SK-N-SH (cell line): ENCODE data around the gene MAST4. TPM values are rescaled to one million over a fixed set of nuclear protein-coding genes. Genes with fewer than 3 reads are reported as not detected.

Experiments used
- CTCF ChIA-PET: fragments of 300-600, 350-600 bp; formaldehyde crosslinking; extraction: SDS; loops from one replicate; lab custom pipeline; 2021; lab: Yijun Ruan, JAX
- POLR2A ChIA-PET: fragments of 350-600 bp; sonication (Branson Sonifier 250); formaldehyde crosslinking; extraction: SDS; loops from one replicate; lab custom pipeline; 2020; ENCODE audit warnings: antibody characterized with exemption, inconsistent platforms; lab: Yijun Ruan, JAX
- DNase-seq: peaks from one replicate; pipeline ENCODE4 v3.0.0; 2012
- H2AFZ ChIP-seq: fragments of 200-600 bp; sonication (generic); 2 replicates; pipeline ENCODE4 v1.8.1; 2016; ENCODE audit warnings: antibody characterized with exemption, mild to moderate bottlenecking, low read depth
- H3F3A ChIP-seq: fragments of 200-600 bp; sonication (generic); replicated peaks from 2 replicates; pipeline ENCODE3; 2016; ENCODE audit warnings: antibody characterized with exemption, mild to moderate bottlenecking; ENCODE audit not compliant: insufficient read depth
- H3K27ac ChIP-seq, 2 experiments: fragments of 200-500 bp in 1 of 2; fragments of 200-600 bp in 1 of 2; sonication (Bioruptor generic) in 1 of 2; sonication (generic), shearing (Covaris generic) in 1 of 2; 2 replicates each; pipeline versions ENCODE4 v1.5.1 to v1.6.1; 2014 to 2016; ENCODE audit warnings: low read depth in 2 of 2, inconsistent platforms in 1 of 2, low read length in 1 of 2, mild to moderate bottlenecking in 1 of 2, mixed read lengths in 1 of 2
- H3K27me3 ChIP-seq: fragments of 200-600 bp; sonication (generic), shearing (Covaris generic); 2 replicates; pipeline ENCODE4 v1.6.1; 2016; ENCODE audit warnings: mixed run types; ENCODE audit not compliant: insufficient read depth
- H3K36me3 ChIP-seq, 2 experiments: fragments of 200-500 bp in 1 of 2; fragments of 200-600 bp in 1 of 2; sonication (Bioruptor generic) in 1 of 2; sonication (generic) in 1 of 2; replicated peaks in 1 of 2; 2 replicates each; pipeline versions ENCODE3 to v1.5.1; 2014 to 2016; ENCODE audit warnings: low read length in 1 of 2, mild to moderate bottlenecking in 1 of 2; ENCODE audit not compliant: insufficient read depth in 2 of 2, control insufficient read depth in 1 of 2
- H3K4me1 ChIP-seq, 2 experiments: fragments of 200-500 bp in 1 of 2; fragments of 200-600 bp in 1 of 2; sonication (Bioruptor generic) in 1 of 2; sonication (generic), shearing (Covaris generic) in 1 of 2; 2 replicates each; pipeline versions ENCODE4 v1.5.1 to v1.6.1; 2014 to 2016; ENCODE audit warnings: low read depth in 1 of 2, low read length in 1 of 2, mixed run types in 1 of 2; ENCODE audit not compliant: insufficient read depth in 2 of 2, control insufficient read depth in 1 of 2
- H3K4me2 ChIP-seq: fragments of 200-600 bp; sonication (generic), shearing (Covaris generic); 2 replicates; pipeline ENCODE4 v1.6.1; 2017; ENCODE audit warnings: mixed run types
- H3K4me3 ChIP-seq, 2 experiments: fragments of 200-500 bp in 1 of 2; fragments of 200-600 bp in 1 of 2; sonication (Bioruptor generic) in 1 of 2; sonication (generic), shearing (Covaris generic) in 1 of 2; 2 replicates each; pipeline versions ENCODE4 v1.5.1 to v1.8.1; 2014 to 2016; ENCODE audit warnings: low read depth in 2 of 2, inconsistent platforms in 1 of 2, low read length in 1 of 2, mild to moderate bottlenecking in 1 of 2, mixed read lengths in 1 of 2, moderate library complexity in 1 of 2
- H3K79me2 ChIP-seq: fragments of 200-600 bp; sonication (generic); 2 replicates; pipeline ENCODE4 v1.8.1; 2017; ENCODE audit warnings: mild to moderate bottlenecking; ENCODE audit not compliant: insufficient read depth
- H3K9ac ChIP-seq: fragments of 200-600 bp; sonication (generic); 2 replicates; pipeline ENCODE4 v1.6.1; 2017; ENCODE audit warnings: mixed run types
- H3K9me2 ChIP-seq: fragments of 200-600 bp; sonication (generic); 2 replicates; pipeline ENCODE4 v1.6.1; 2017; ENCODE audit warnings: mixed run types
- H3K9me3 ChIP-seq: fragments of 200-600 bp; sonication (generic); 2 replicates; pipeline ENCODE4 v1.6.1; 2017; ENCODE audit warnings: mixed run types, mild to moderate bottlenecking, moderate library complexity
- H4K20me1 ChIP-seq: fragments of 200-600 bp; sonication (generic); 2 replicates; pipeline ENCODE4 v1.6.1; 2017; ENCODE audit warnings: mild to moderate bottlenecking, mixed run types; ENCODE audit not compliant: insufficient read depth
- CTCF ChIP-seq: fragments of 200-600 bp; sonication (generic); IDR thresholded peaks from 2 replicates; pipeline ENCODE4 v1.6.1; 2017; ENCODE audit warnings: antibody characterized with exemption, mild to moderate bottlenecking, moderate library complexity
- ELF1 ChIP-seq: IDR thresholded peaks from 2 replicates; pipeline ENCODE4 v1.4.0; 2012
- EP300 ChIP-seq, 2 experiments: IDR thresholded peaks; 2 replicates each; pipeline versions ENCODE4 v1.4.0 to v1.6.1; 2012; ENCODE audit warnings: borderline replicate concordance in 1 of 2, low read depth in 1 of 2, low read length in 1 of 2
- FOXJ3 ChIP-seq: sonication (generic); formaldehyde crosslinking; IDR thresholded peaks from 2 replicates; pipeline ENCODE4 v1.5.1; 2020; ENCODE audit warnings: mild to moderate bottlenecking, missing genetic modification reagents
- MAX ChIP-seq: IDR thresholded peaks from 2 replicates; pipeline ENCODE4 v1.4.0; 2012; ENCODE audit warnings: low read depth
- MXI1 ChIP-seq: IDR thresholded peaks from 2 replicates; pipeline ENCODE4 v1.6.1; 2012; ENCODE audit warnings: mild to moderate bottlenecking, low read depth, low read length, improper control_type of control experiment
- NRF1 ChIP-seq: IDR thresholded peaks from 2 replicates; pipeline ENCODE4 v1.6.1; 2012; ENCODE audit warnings: low read depth, mild to moderate bottlenecking, low read length
- PBX3 ChIP-seq: IDR thresholded peaks from 2 replicates; pipeline ENCODE4; 2012
- RAD21 ChIP-seq: IDR thresholded peaks from 2 replicates; pipeline ENCODE4 v1.6.1; 2012; ENCODE audit warnings: mild to moderate bottlenecking, low read length
- RCOR1 ChIP-seq: fragments of 150-350 bp; IDR thresholded peaks from 2 replicates; pipeline ENCODE4 v1.6.1; 2017; ENCODE audit warnings: antibody characterized with exemption, low read length
- REST ChIP-seq: IDR thresholded peaks from 2 replicates; pipeline ENCODE4 v1.6.1; 2012; ENCODE audit warnings: mild to moderate bottlenecking, low read depth, low read length, moderate library complexity
- RFX5 ChIP-seq: IDR thresholded peaks from 2 replicates; pipeline ENCODE4 v1.6.1; 2012; ENCODE audit warnings: mild to moderate bottlenecking, improper control_type of control experiment, low read length
- RXRA ChIP-seq: IDR thresholded peaks from 2 replicates; pipeline ENCODE4 v1.4.0; 2012; ENCODE audit warnings: low read depth, mild to moderate bottlenecking, borderline replicate concordance
- SMC3 ChIP-seq: IDR thresholded peaks from 2 replicates; pipeline ENCODE4 v1.6.1; 2012; ENCODE audit warnings: low read depth, low read length, improper control_type of control experiment
- TAF1 ChIP-seq: IDR thresholded peaks from 2 replicates; pipeline ENCODE4 v1.6.1; 2012; ENCODE audit warnings: low read depth, mild to moderate bottlenecking, low read length, moderate library complexity, borderline replicate concordance
- TCF12 ChIP-seq: IDR thresholded peaks from 2 replicates; pipeline ENCODE4 v1.4.0; 2012
- TEAD4 ChIP-seq: IDR thresholded peaks from 2 replicates; pipeline ENCODE4 v1.4.0; 2012; ENCODE audit warnings: mild to moderate bottlenecking, borderline replicate concordance; ENCODE audit not compliant: insufficient read depth
- USF1 ChIP-seq: IDR thresholded peaks from 2 replicates; pipeline ENCODE4 v1.4.0; 2012; ENCODE audit warnings: low read depth, borderline replicate concordance
- YY1 ChIP-seq: IDR thresholded peaks from 2 replicates; pipeline ENCODE4 v1.4.0; 2012; ENCODE audit warnings: low read depth, mild to moderate bottlenecking
- ZBTB33 ChIP-seq: IDR thresholded peaks from 2 replicates; pipeline ENCODE4 v1.4.0; 2012; ENCODE audit warnings: low read depth, borderline replicate concordance
- WGBS: methylation state at CpG from one replicate; pipeline ENCODE4 v1.1.6; 2017; ENCODE audit warnings: low lambda C conversion rate; 5-methylcytosine and 5-hydroxymethylcytosine counted together
- polyA plus RNA-seq, 3 experiments: library from polyadenylated mRNA; depleted of rRNA; stranded (reverse); fragments of >200 nt; gene quantifications; 2 replicates each; pipeline ENCODE4 v1.2.3, GENCODE V29; 2012

MAST4 gene
- polyA plus RNA-seq, 1 of the 3 experiments (the other 2 are of a cell fraction), result 2.2 TPM

- peak; percentile 50; the same call in 1 of the 2 replicates for TF ChIP-seq ZBTB33
- TF ChIP-seq TEAD4, result peak; percentile 57; the same call in 1 of the 2 replicates
- TF ChIP-seq FOXJ3 (CRISPR knock-in tag), result no peak
- TF ChIP-seq MAX, result no peak
- peak; percentile 56 for TF ChIP-seq PBX3
- TF ChIP-seq, all 33 proteins: peak for 10
Measured at GRCh38 chr5:67206929-67207328, 610.7 kb downstream of the MAST4 start (continued).

- DNase-seq, result no peak
- no peaks in the 10 kb centered on the region for H3K79me2 ChIP-seq
- peaks cover 0 to 17% of the 10 kb centered on the region in 2 experiments; a peak in 2 of 4 replicates for H3K4me1 ChIP-seq
- H3K9me2 ChIP-seq, result no peaks in the 10 kb centered on the region
- H3K4me2 ChIP-seq, result no peak overlapping the region
- no peak overlapping the region for H3K9ac ChIP-seq
- H4K20me1 ChIP-seq, result no peaks in the 10 kb centered on the region
- no peaks in the 10 kb centered on the region for H3K9me3 ChIP-seq
- no peaks in the 10 kb centered on the region for H3F3A ChIP-seq
- no peaks in the 10 kb centered on the region for H3K36me3 ChIP-seq
- no peaks in the 10 kb centered on the region for H3K27me3 ChIP-seq
- no peak overlapping the region for H2AFZ ChIP-seq
- POLR2A ChIA-PET, result no interaction called here
- WGBS, result 96% methylated on average over 3 of the region's 3 CpGs
- CTCF ChIA-PET, result interaction anchor here (0.5 to 12.2 kb wide), 48 partner anchors 8 to 1045 kb away, joined by 3 to 201 read pairs (median 4); partner anchors contain the start of gene CD180
- H3K4me3 ChIP-seq, result no peak overlapping the region
- no peak overlapping the region for H3K27ac ChIP-seq
- no peak for TF ChIP-seq TAF1
- no peak for TF ChIP-seq EP300 (IDR thresholded peaks at IDR 0.05; ENCODE audit: borderline replicate concordance in 1 of 2, low read depth in 1 of 2, low read length in 1 of 2)
- no peak for TF ChIP-seq RFX5
- no peak for TF ChIP-seq RAD21
- no peak for TF ChIP-seq RXRA
- TF ChIP-seq NRF1, result no peak
- TF ChIP-seq TCF12, result no peak
- TF ChIP-seq MXI1, result no peak
- no peak for TF ChIP-seq CTCF
- no peak for TF ChIP-seq RCOR1
- no peak for TF ChIP-seq REST
- no peak for TF ChIP-seq ELF1
- TF ChIP-seq TEAD4, result no peak
- TF ChIP-seq SMC3, result no peak
- no peak for TF ChIP-seq ZBTB33
- TF ChIP-seq USF1, result no peak
- no peak for TF ChIP-seq YY1
Measured at GRCh38 chr5:67208403-67208802, 612.2 kb downstream of the MAST4 start.
